DMS114 treated with DMSO at 0.1 percent for 48 hours (cell line): ENCODE results near the gene CLIC5.

Experiments used
- DNase-seq: peaks from one replicate; lab custom pipeline; 2025; ENCODE audit not compliant: unreplicated experiment; lab: John Stamatoyannopoulos, UW

The CLIC5 gene

DNA sequence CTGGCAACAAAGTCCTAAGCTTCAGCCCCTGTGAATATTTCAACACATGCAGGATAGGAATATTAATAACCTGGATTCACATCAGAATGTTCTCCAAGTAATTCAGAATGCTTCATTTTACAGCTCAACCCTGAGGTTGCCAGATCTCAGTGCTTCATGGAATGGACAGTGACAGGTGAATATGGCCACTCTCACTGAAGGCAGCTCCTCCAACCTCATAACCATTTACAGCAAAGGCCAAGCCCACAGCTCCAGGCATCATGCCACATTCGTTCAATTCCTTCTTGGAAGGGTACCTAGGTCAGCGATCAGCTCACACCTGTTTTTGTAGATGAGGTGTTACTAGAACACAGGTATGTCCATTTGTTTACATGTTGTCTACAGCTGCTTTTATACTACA is 17.1 kb downstream of the CLIC5 start:
- DNase-seq = no peak

DNA sequence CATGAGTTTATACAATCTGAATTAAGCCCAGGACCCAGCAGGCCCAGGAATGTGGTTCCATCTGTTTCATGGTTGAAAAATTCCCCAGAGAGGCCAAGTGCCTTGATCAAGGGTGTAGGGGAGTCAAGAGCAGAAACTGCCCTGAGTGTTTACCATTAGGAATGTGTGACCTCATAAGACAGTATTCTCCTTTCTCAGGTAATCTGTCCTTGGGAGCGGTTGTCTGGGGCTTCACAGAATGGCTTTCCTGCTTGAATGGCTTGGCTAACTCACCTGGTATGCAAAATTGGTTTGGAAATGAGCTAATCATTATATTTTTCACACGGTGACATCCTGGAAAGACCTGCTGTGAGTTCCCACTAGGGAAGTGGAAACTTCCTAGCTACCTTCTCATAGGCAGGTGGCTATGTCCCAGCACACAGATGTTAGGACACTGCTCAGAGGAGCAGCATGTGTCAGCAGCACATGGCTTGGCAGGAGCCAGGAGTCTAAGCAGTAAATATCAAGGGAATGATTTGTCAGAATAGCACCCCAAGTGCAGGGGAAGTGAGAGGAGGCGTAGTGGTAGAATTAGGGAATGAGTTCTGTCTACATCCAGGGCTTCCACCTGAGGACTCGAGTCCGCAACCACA is 17.7 kb downstream of the CLIC5 start:
- no peak for DNase-seq

DNA sequence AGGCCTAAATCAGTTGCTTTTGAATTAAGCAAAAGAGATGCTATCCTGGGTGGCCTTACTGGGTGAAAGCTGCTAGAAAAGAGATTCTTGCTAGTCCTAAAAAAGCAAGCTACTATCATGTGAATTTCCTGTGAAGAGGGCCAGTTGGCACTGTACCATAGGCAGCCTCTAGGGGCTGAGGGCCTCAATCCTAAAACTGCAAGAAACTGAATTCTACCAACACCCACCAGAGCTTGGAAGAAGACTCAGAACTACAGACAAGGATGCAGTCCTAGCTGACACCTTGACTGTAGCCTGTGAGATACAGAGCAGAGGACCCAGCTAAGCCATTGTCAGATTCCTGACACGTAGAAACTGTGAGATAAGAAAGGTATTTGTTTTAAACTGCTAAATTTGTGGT is 24.5 kb downstream of the CLIC5 start:
- DNase-seq = no peak

DNA sequence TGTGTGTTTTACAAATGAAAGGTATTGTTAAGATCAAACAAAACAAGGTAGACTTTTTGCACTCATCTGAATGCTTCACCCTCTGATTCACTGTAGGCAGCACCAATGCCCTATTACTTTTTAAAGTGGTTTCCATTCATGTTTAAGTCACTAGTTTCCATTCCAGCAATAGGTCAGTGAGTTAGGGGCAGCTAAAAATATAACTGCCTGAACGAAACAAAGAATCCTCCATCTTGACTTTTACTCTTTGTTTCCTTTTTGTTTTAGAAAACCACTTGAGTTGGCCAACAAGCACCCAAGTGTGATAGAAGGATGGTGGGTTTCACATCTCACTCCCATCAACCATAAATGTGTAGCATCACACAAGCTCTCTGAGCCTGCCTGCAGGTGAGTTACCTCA is 25.5 kb downstream of the CLIC5 start:
- DNase-seq = no peak

DNA sequence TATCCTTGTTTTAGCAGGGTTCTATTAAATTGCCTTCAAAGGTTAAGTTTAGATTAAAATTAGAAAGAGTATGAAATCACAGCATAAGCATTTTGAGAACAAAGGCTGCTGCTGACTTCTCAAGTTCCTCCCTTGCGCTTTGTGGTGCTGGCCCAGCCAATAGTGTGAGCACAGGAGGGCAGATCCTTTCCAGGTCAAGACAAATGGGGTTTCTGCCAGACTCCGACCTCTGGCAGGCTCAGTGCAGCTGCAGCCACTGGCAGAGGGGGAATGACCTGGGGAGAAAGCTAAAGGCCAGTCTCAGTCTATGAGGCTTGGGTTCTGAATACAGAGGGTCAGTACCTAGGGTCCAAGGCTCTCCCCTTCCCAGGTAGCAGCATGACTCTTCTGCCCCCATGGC is 27.0 kb downstream of the CLIC5 start:
- no peak for DNase-seq

DNA sequence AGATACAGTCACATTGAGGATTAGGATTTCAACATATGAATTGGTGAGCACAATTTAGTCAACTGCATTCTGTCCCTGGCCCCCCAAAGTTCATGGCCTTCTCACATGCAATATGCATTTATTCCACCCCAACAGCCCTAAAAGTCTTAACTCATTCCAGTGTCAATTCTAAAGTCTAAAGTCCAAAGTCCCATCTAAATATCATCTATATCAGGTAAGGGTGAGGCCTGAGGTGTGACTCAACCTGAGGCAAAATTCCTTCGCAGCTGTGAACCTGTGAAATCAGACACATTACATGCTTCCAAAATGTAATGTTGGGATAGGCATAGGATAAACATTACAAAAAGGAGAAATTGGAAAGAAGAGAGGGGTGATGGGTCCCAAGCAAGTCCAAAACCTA is 27.8 kb downstream of the CLIC5 start:
- DNase-seq = no peak

DNA sequence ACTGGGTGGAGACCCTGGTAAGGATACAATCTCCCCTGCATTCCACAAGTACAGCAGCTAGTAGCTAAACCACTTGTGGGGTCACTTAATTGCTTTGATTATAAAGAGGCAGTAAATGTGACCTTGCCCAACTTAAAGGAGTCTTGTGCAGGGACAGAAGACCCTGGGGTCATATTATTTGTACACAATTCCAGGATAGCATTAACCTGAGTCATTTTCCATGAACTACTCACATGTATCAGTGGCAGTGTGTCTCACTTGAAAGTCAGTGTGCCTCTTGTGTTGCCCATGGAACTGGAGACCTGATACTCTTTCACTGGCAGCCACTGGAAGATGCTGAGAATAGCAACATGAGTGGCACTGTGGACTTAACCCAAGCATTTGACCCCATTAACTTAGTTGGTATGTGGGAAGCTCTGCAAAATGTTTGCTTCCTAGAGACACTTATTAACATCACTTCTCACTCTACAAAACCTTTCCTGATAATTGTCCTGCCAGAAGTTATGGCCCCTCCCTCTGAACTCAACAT is 28.9 kb downstream of the CLIC5 start:
- DNase-seq = no peak

DNA sequence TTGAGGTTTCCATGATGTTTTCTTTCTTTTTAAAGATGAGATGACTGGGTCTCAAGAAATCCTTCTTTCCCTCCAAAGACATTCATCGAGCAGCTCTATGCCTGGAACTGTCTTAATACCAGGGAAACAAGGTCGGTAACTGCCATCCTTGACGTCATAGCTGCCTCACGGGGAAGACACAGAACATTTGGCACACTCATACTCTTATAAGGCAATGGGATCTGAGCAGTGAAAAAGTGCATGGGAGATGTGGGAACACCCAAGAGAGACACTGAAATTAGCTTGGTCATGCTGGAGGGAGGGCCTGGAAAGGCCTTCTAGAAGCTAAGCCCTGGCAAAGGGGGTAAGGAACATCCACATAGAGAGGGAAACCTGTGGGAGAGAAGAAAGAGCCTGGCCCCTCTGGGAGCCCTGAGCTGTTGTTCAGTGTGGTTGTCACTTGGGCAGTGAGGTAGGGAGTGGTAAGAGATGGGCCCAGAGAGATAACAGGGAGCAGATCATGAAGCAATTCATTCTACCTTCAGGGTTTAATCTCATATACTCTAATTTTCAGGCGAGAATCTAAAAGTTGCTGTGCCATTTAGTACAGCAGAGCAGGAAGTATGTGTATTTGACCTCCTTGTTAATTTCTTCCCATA is 30.8 kb downstream of the CLIC5 start:
- DNase-seq = no peak

DNA sequence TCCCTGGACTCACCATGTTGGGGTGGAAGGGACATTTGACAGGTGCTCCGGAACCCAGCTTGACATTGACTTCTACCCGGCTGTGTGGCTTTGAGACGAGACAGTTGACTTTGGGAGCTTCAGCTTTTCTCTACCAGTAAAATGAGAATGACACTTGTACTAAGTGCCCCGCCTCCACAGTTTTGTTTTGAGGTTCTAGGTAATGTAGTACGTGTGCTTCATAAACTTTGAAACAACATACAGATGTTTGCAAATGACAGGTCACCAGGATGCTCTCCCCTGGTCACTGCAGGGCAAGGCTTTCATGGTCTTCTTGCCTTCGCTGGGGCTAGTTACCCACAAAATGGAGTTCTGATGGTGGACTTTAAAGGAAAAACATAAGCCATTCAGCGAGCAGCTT is 31.3 kb downstream of the CLIC5 start:
- DNase-seq = no peak

DNA sequence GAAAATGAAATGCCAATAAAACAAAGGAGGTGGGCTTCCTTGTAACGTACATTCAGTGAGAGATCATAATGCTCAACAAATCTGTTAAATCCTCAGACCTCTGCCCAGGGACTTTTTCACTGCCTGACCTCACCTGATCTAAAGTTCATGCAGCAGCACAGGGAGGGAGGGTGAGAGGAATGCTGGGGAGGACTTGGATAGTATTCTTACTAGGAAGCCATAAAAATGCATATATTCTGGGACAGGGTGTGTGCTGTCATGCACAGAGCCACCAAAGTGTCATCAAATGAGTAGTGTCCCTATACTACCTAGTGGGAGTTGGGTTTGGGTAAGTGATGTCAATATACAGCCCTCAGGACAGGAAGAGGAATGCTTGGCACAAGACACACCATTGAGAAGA is 32.6 kb downstream of the CLIC5 start:
- DNase-seq = no peak

DNA sequence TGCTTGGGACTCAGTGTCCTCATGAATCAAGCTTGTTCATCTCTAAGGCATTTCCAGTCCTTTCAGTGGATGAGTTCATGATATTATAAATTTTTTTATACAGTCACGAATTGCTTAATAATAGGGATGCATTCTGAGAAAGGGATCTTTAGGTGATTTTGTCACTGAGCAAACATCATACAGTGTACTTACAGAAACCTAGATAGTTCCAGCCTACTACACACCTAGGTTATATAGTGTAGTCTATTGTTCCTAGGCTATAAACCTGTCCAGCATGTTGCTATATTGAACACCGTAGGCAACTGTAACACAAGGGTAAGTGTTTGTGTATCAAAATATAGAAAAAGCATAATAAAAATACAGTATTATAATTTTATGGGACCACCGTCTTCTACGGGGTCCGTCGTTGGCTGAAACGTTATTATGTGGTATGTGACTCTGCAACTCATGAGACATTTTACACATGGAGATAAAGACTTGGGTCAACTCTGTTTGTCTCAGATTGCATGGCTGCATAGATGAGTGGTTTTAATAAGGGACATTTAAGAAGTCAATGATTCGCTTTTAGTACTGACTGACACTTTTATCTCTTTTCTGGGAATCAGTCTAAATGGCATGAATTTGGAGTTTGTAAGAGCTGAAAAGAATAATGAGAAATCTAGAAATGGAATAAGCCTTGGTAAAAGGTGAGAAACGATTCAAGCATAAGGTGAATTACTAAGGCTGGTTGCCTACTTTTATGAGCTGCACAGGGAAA is 33.2 kb downstream of the CLIC5 start:
- no peak for DNase-seq

DNA sequence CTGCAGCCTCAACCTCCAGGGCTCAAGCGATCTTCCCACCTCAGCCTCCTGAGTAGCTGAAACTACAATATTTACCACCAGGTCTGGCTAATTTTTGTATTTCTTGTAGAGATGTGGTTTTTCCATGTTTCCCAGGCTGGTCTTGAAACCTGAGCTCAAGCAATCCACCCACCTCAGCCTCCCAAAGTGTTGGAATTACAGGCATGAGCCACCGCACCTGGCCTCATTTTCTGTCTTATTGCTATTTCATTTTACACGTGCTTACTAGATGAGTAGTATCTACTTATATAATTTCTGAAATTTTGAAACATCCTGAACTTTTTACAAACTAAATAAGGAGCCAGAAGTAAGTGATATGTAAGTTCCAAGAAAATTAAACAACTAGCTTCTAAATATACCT is 34.6 kb downstream of the CLIC5 start:
- DNase-seq = no peak

DNA sequence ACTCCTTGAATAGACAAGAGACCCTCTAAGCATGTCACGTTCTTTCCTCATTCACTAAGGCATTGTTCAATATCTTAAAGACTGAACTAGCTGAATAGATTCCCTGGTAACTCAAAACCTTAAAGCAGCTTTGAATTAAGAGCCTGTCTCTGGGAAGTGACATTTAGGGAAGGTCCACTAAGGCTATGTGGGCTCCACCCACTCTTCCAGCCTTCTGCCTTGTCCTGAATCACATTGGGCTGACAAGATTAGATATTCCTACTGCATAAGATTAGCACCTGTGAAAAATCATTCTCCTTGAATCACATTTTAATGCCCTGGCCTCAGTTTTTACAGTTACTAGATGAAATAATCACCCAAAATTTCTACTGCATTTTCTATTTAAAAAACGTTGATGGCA is 36.3 kb downstream of the CLIC5 start:
- DNase-seq = no peak

DNA sequence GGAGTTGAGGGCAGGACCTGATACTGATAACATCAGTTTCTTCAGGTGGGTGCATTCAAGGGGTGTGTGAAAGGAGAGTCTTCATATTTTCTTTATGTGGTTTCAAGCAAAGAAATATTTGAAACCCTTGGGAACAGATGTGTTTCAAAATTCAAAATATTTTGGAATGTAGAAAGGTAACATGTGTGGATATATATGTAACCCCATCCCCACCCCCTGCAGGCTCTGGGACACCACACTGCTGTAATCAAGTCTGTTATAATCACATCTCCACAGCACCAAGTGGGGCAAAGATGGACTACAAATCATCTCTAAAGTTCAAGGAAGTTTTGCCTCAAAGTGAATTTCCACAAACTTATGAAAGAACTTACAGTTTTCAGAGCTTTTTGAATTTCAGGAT is 41.1 kb downstream of the CLIC5 start:
- no peak for DNase-seq

DNA sequence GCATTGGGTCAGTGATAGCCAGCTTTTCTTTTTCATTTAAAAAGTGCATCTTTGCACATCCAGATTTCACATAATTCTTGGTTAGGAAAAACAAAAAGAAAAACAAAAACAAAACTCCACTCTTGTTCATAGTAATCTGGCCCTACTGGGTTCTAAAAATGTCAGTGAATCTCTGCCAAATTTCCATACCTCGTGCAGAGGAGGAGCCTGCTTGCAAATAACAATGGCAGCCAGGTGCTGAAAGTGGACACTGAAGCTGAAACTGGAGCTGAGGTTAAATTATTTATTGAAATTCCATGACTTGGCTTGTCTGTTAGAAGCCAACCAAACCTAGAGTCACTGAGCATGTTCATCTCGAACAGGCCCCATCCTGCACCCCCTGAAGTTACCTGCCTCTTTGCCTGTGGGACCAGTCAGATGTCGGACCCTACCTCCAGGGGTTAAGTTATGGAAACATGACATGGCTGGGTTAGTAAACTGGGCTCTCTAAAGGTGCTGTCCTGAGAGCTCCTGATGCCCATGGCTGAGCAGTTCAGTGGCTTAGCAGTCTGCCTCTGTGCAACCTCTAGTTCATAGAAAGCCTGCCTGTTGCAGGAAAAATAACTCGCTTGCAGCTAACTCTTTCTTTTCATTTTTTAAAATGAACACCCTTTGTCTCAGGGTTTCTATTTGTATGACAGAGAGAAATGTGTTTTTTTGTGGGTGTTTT is 42.7 kb downstream of the CLIC5 start:
- no peak for DNase-seq

DNA sequence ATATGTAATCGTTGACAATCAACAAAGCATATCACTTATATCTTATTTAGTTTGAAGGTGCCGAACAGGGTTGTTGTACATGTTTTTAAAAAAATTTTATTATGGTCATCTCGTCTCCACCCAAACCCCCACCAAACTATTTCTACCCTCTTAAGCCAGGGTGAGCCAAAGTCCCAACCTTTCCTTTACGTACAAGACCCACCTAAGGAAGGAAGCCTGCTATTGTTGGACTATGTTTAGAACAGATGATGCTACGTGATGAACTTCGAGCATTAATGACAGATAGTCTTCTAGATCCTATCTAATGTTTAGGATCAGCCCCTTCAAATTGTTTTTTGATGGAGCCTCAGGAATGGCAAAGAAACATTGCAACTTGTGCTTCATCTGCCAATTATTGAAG is 44.4 kb downstream of the CLIC5 start:
- no peak for DNase-seq

DNA sequence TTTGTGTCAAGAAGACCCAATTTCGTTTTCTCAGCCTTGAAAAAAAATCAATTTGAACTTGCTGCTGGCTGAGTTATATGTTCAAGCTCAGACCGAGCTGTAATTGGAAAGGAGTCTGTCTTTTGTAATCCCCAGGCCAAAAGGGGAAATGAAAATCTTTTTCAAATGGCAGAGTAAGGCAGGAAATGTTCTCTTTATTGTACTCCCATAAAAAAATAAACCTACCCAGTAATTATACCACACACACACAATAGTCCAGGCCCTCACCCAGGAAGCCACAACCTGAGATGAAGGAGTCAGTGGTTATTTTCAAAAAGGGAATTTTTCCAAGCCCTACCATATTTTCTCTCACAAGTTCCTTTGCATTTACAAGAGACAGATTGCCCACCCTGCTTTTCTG is 45.3 kb downstream of the CLIC5 start:
- no peak for DNase-seq

DNA sequence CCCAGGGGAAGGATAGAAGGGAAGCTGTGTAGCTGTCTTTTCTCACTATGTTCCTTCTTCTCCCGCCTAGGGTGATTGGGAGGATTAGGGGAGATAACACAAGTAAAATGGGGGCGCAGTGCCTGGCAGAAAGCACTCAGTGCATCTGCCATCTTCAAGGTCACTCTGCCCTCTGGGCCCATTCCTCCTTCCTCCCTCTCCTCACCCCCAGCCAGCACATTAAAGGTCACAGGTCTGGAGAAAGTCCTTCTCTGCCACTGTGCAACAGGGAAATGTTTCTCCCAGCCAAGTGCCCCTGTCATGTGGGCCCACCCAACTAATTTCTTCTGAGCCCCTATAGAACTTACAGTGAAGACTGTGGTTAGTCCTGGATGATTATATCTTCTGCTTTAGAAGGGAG is 45.8 kb downstream of the CLIC5 start:
- no peak for DNase-seq

DNA sequence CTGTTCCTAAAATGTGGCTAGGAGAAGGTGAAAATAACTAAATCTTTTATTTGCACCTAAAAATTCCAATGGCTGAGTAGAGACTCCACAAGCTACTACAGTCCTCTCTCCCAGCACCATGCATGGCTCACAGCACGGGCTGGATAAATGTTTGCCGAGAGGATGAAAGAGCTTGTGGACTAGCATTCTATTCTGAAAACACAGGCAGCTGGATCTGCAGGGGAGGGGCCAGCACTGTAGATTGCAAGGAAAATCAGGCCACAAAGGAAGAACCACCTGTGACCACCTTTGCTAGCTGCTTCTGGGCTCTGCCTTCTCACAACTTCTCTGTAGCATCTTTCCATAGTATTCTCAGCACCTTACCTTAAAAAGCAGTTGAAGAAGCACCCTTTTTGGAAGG is 46.6 kb downstream of the CLIC5 start:
- no peak for DNase-seq

DNA sequence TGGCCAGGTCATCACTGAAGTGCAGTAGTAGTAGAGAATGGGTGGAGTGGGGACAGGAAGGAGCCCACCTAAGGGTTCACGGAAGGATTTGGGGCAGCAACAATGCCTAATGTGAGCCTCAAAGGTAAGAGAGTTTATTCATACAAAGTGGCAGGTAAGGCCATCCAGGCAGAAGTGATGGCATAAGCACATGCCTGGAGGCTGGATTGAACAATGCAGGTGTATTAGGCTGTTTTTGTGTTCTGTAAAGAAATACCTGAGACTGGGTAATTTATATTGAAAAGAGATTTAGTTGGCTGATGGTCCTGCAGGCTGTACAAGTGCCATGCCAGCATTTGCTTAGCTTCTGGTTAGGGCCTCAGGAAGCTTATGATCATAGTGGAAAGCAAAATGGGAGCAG is 48.3 kb downstream of the CLIC5 start:
- DNase-seq = no peak

DNA sequence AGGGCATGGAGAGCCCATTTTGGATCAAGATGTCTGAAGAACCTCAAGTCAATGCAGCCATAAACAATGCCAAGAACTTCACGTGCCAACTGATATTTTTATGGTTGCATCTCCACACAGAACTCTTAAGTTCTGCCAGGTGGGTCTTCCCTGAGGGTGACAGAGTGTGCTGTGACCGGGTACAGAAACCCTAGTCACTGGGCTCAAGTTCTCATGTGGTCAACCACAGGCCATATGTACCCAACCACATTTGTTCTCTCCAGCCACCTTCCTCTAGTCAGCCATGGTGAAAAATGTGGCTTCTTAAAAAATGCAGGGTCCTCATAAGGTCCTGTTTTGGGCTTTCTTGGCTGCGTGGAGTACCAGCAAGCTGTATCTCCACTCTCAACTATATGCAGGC is 48.9 kb downstream of the CLIC5 start:
- DNase-seq = no peak

DNA sequence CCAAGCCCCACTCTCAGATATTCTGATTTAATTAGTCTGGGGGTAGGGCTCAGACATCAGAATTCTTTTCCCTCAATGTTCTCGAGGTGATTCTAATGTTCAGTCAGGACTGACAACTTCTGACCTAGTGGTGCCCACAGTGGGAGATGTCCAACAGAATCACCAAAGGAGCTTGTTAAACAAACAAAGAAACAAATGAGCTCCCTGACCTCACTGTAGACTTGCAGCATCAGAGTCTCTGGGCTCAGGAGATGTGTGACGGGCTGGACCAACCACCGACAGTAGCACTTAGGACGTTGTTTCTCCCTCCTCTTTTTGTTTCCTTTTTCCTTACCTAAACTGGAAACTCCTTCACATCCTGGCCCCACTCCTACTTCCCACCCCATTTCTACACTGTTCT is 49.3 kb downstream of the CLIC5 start:
- DNase-seq = no peak
